Bronchial epithelial cell (primary cell): ENCODE measurements around the gene ELP4. TPM values are rescaled to one million over a fixed set of nuclear protein-coding genes. Genes with fewer than 3 reads are reported as not detected.

Source experiments
- DNase-seq: peaks from one replicate; pipeline ENCODE4 v3.0.0-alpha.2; 2010; ENCODE audit warnings: low read depth
- FAIRE-seq: peaks from 2 replicates; lab custom pipeline; 2011; peaks lifted over from hg19 to GRCh38; lab: Jason Lieb, UNC
- H3K27me3 ChIP-seq: 2 replicates; pipeline ENCODE4 v1.5.1; 2011; ENCODE audit warnings: low read length; ENCODE audit not compliant: control insufficient read depth, insufficient read depth
- H3K36me3 ChIP-seq: 2 replicates; pipeline ENCODE4 v1.5.1; 2011; ENCODE audit warnings: low read length; ENCODE audit not compliant: control insufficient read depth, insufficient read depth
- H3K4me3 ChIP-seq: 2 replicates; pipeline ENCODE4 v1.5.1; 2011; ENCODE audit warnings: mild to moderate bottlenecking, low read depth, low read length, control low read depth
- total RNA-seq: library from RNA; depleted of rRNA; stranded (reverse); fragments of >200 nt; gene quantifications from 2 replicates; pipeline ENCODE4 v1.2.1, GENCODE V29; 2014
- TF ChIP-seq, protein P1 (sequence below): IDR thresholded peaks from 2 replicates; pipeline ENCODE4 v1.5.1; 2011; ENCODE audit warnings: mild to moderate bottlenecking, moderate library complexity, low read length, control low read depth, inconsistent platforms; ENCODE audit not compliant: insufficient read depth, severe bottlenecking

The ELP4 gene
- total RNA-seq, 1 donor from 2014 or later = 11.1 TPM

DNA sequence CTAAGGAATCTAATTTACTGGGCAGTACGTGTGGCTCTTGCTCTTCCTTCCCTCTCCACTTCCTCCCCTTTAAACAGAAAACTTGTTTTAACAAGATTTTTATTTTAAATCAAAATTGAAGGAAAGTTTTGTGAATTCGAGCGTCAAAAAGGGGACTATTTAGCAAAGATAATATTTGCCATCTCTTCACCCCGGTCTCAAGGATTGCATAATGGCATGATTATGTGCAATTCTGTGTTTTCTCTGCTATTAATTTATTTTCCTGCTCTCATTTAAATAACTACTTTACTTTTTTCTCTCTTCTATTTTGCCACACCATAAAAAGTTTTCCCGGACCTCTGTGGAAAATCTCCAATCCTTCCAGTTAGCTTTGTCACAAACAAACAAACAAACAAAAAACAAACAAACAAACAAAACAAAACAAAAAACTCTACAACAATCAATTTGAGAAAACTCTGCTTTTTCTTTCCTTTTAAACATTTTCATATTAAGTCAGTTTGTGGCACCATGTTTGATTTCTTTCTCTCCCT is 311.7 kb downstream of the ELP4 start:
- H3K27me3 ChIP-seq = peaks cover 93% of the 10 kb centered on the region
- no peak overlapping the region for H3K4me3 ChIP-seq
- DNase-seq = no peak
- H3K36me3 ChIP-seq = no peaks in the 10 kb centered on the region
- TF ChIP-seq, protein P1, sequence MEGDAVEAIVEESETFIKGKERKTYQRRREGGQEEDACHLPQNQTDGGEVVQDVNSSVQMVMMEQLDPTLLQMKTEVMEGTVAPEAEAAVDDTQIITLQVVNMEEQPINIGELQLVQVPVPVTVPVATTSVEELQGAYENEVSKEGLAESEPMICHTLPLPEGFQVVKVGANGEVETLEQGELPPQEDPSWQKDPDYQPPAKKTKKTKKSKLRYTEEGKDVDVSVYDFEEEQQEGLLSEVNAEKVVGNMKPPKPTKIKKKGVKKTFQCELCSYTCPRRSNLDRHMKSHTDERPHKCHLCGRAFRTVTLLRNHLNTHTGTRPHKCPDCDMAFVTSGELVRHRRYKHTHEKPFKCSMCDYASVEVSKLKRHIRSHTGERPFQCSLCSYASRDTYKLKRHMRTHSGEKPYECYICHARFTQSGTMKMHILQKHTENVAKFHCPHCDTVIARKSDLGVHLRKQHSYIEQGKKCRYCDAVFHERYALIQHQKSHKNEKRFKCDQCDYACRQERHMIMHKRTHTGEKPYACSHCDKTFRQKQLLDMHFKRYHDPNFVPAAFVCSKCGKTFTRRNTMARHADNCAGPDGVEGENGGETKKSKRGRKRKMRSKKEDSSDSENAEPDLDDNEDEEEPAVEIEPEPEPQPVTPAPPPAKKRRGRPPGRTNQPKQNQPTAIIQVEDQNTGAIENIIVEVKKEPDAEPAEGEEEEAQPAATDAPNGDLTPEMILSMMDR = no peak
- no peak for FAIRE-seq

DNA sequence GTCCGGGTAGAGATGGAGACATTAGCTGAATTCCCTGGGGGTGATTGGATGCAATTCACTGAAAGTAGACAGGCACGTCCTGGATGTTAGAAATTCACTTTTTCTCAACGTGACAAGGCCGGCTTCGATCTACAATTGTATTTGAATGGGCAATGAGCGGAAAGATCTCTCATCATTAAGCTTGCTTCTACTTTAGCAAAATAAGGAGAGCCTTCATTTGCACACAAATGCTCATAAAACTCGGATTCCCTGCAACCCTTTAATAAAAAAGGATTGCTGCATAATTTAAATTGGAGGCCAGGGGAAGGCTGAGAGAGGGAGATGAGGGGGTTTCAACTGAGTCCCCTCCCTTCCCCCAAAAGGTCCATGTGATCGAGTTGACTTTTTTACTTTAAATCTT is 312.2 kb downstream of the ELP4 start:
- FAIRE-seq = no peak
- DNase-seq = no peak
- TF ChIP-seq, protein P1 = no peak
- H3K27me3 ChIP-seq = peaks cover 93% of the 10 kb centered on the region
- H3K4me3 ChIP-seq = no peak overlapping the region
- no peaks in the 10 kb centered on the region for H3K36me3 ChIP-seq

DNA sequence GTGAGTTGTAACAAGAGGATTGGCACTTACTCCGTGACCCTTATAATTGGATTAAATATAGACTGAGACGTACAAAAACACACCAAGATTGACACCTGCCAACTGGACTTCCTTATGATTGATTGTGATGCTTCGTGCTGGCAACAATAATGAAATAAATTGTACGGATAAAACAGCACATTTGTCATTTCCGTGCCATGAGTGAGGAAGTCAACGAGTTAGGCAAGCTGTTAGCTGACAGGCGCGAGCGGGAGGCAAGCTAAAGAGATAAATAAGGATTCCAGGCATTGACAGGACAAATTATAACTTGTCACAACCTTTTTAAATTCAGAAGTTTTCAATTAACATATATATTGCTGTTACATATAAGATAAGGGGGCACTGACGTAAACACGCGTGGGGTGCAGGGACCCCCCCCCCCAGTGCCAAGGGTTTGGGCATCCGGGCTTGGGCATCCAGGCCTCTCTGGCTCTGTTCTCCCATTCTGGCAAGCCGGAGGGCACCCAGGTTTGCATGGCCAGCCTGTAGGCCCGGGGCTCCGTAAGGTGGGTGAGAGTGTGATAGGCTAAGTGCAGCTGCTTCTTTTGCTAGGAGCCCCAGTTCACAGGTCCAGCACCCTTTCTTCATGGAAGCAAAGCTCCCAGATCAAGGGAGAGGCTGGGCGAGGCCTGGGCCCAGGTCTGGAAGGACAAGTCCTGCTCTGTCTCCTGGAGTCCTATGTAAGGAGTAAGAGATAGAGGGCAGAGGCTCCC is 312.8 kb downstream of the ELP4 start:
- TF ChIP-seq, protein P1 = no peak
- DNase-seq = no peak
- FAIRE-seq = no peak
- H3K4me3 ChIP-seq = no peak overlapping the region
- H3K36me3 ChIP-seq = no peaks in the 10 kb centered on the region
- peaks cover 94% of the 10 kb centered on the region for H3K27me3 ChIP-seq

DNA sequence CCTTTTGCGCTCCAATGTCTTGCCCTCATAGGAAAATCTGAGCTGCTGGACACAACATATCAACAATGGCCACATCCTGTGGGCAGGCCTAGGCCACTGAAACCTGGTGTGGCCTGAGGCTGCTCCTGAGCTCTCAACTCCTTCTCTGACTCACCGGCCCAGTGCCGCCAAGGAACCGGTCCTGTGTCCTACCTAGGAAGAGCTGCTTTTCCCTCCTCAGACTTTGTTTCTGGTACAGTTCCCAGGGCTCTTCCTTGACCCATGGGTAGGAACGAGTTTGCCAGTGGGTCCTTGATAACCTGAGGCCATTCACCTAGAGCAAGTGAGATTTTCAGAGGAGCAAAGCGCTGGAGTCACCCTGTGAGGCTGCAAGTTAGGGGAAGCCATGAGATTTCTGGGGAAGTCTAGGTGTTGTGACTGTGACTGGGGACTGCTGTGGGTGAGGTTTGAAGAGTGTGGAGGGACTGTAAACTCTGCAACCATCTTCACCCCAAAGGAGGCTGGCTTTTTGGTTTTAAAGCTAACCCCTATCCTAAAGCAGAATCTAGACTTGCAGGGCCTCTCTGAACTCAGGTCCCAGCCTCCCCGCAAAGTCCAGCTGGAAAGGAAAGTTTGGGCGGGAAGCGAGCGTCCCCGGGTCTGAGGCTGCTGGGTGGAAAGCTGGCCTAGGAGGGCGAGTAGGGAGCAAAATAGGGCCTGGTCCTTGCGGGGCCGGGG is 313.5 kb downstream of the ELP4 start:
- FAIRE-seq (peak; percentile 18), DNase-seq (no peak)
- H3K36me3 ChIP-seq = no peaks in the 10 kb centered on the region
- H3K27me3 ChIP-seq = peaks cover 92% of the 10 kb centered on the region
- TF ChIP-seq, protein P1 = no peak
- H3K4me3 ChIP-seq = no peak overlapping the region

DNA sequence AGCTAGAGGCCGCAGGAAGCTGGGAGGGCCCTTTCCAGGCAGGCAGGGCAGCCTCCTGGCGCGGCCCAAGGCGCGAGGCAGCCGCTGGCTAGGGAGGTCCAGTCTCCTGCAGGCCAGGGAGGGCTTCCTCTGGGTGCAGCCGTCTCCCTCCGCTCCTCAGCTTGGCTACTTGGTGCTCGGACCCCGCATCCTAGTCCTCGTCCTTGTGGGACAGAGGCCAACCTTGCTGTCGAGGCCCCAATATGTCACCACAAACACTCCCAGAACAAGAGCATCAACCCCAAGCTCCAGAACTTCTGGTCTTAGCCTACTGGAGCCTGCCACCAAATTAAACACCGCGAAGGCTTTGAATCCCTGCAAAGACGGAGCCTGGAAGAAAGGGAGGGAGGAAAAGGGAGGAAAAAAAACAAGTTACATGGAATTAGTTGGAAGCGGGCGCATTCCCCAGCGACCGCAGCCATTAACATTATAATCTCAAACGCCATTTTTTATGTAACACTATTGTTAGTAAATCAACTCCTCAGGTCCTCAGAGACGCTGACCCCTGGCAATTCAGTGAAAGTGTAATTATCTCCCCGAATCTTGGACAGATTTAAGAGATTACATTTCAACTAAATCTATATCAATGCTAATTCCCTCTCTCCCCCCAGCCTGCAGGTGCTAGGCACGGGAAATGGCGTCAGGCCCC is 314.2 kb downstream of the ELP4 start:
- Histone ChIP-seq H3K27me3 (peaks cover 85% of the 10 kb centered on the region), H3K36me3 (no peaks in the 10 kb centered on the region), H3K4me3 (no peak overlapping the region)
- FAIRE-seq (no peak), DNase-seq (no peak)
- TF ChIP-seq, protein P1 = no peak
